OCI-LY1 (cell line): ENCODE measurements around the gene BHLHE41.

Experiments used
- CTCF ChIP-seq: fragments of 200-600 bp; sonication (generic), shearing (Covaris generic); IDR thresholded peaks from 2 replicates; pipeline ENCODE4 v1.5.1; 2017; ENCODE audit warnings: mild to moderate bottlenecking, antibody characterized with exemption, low read length, moderate library complexity, mixed read lengths
- EZH2 ChIP-seq: fragments of 200-600 bp; sonication (generic), shearing (Covaris generic); IDR thresholded peaks from 2 replicates; pipeline ENCODE4 v1.8.0; 2017; ENCODE audit warnings: borderline replicate concordance, mixed run types, mild to moderate bottlenecking, antibody characterized with exemption, low read length, moderate library complexity, mixed read lengths

DNA sequence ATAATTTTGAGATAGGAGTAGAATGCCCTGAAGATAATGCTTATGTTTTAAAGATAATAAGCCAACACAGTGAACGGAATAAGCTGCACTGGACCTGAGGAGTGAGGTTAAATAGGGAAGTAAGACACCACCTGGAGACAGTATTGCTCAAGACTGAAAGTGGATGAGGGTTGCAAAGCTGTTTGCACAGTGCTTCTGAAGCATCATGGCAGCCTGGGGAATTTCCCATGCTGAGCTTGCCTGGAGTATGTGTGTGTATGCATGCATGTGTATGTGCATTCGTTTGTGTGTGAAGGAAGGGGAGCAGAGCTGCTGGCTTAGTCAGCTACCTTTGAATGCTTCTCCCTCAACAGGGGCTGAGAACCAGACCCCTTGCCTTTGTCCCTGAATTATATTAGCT, 35.8 kb downstream of the BHLHE41 start:
- TF ChIP-seq CTCF (no peak), EZH2 (no peak)
